ENCODE results near the gene WNT3A. TPM values are rescaled to one million over a fixed set of nuclear protein-coding genes. Genes with fewer than 3 reads are reported as not detected.

Gene WNT3A
- total and polyA plus RNA-seq, 2 experiments from 2014 or later, result 0.07 to 0.65 TPM

GRCh38 chr1:228081578-228082213, 74.9 kb downstream of the WNT3A start:
- Histone ChIP-seq H3K36me3 (ENCODE audit: insufficient read depth) (no peaks in the 10 kb centered on the region), H3K4me3 (peak overlapping the region; percentile 93), H4K20me1 (replicated peaks; ENCODE audit: insufficient read depth) (peaks cover 35% of the 10 kb centered on the region), H3K27ac (ENCODE audit: low read depth) (no peak overlapping the region), H3K27me3 (ENCODE audit: insufficient read depth) (peaks cover 51% of the 10 kb centered on the region), H2AFZ (0 out of 2 replicates have a peak overlapping the region, but pooled peaks have one; percentile 66), H3K9me2 (ENCODE audit: insufficient read depth) (no peaks in the 10 kb centered on the region), H3K4me1 (ENCODE audit: insufficient read depth) (peaks cover 28% of the 10 kb centered on the region), H3K4me2 (peak overlapping the region; percentile 90), H3F3A (replicated peaks; ENCODE audit: low read depth) (no peaks in the 10 kb centered on the region), H3K79me2 (replicated peaks; ENCODE audit: insufficient read depth) (peaks cover 39% of the 10 kb centered on the region)
- ATAC-seq (peak; percentile 56), DNase-seq (ENCODE audit: low spot score) (peak; percentile 60)
- no peak overlapping the region for H3K27ac Mint-ChIP-seq
- no peak for TF ChIP-seq NANOG (IDR thresholded peaks at IDR 0.05; ENCODE audit: borderline replicate concordance)
- TF ChIP-seq ZNF462 (CRISPR knock-in tag; IDR thresholded peaks at IDR 0.05), result no peak
- no peak for TF ChIP-seq CREB1 (CRISPR knock-in tag; IDR thresholded peaks at IDR 0.05; ENCODE audit: low read depth)
- no peak for TF ChIP-seq STAT1 (IDR thresholded peaks at IDR 0.05; ENCODE audit: unreplicated experiment)
- TF ChIP-seq ETS1 (IDR thresholded peaks at IDR 0.05), result no peak
- no peak for TF ChIP-seq CTCF (conservative IDR thresholded peaks at IDR 0.05; ENCODE audit: low read depth in 2 of 2)
- TF ChIP-seq EZH2 (IDR thresholded peaks at IDR 0.05; ENCODE audit: low read depth, unreplicated experiment), result no peak
- TF ChIP-seq, protein P1, sequence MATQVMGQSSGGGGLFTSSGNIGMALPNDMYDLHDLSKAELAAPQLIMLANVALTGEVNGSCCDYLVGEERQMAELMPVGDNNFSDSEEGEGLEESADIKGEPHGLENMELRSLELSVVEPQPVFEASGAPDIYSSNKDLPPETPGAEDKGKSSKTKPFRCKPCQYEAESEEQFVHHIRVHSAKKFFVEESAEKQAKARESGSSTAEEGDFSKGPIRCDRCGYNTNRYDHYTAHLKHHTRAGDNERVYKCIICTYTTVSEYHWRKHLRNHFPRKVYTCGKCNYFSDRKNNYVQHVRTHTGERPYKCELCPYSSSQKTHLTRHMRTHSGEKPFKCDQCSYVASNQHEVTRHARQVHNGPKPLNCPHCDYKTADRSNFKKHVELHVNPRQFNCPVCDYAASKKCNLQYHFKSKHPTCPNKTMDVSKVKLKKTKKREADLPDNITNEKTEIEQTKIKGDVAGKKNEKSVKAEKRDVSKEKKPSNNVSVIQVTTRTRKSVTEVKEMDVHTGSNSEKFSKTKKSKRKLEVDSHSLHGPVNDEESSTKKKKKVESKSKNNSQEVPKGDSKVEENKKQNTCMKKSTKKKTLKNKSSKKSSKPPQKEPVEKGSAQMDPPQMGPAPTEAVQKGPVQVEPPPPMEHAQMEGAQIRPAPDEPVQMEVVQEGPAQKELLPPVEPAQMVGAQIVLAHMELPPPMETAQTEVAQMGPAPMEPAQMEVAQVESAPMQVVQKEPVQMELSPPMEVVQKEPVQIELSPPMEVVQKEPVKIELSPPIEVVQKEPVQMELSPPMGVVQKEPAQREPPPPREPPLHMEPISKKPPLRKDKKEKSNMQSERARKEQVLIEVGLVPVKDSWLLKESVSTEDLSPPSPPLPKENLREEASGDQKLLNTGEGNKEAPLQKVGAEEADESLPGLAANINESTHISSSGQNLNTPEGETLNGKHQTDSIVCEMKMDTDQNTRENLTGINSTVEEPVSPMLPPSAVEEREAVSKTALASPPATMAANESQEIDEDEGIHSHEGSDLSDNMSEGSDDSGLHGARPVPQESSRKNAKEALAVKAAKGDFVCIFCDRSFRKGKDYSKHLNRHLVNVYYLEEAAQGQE (IDR thresholded peaks at IDR 0.05; ENCODE audit: unreplicated experiment), result no peak
- no peak for TF ChIP-seq JUNB (IDR thresholded peaks at IDR 0.05; ENCODE audit: unreplicated experiment)
- no peak for TF ChIP-seq ZNF331 (CRISPR knock-in tag; IDR thresholded peaks at IDR 0.05; ENCODE audit: low read depth)
- TF ChIP-seq EZH2phosphoT487 (IDR thresholded peaks at IDR 0.05; ENCODE audit: unreplicated experiment), result no peak
- no peak for TF ChIP-seq POLR2AphosphoS5 (IDR thresholded peaks at IDR 0.05; ENCODE audit: low read depth)
- TF ChIP-seq ZNF114 (CRISPR knock-in tag; IDR thresholded peaks at IDR 0.05), result no peak
- no peaks in the 10 kb centered on the region for H3K9me3 Mint-ChIP-seq
- H3K27me3 Mint-ChIP-seq (ENCODE audit: insufficient read depth, low read depth, poor library complexity), result peaks cover 41% of the 10 kb centered on the region
- peak overlapping the region; percentile 73 for H3K4me3 Mint-ChIP-seq
- H3K36me3 Mint-ChIP-seq (ENCODE audit: low read depth), result peaks cover 13% of the 10 kb centered on the region; the same call in 2 of the 3 replicates
- H3K4me1 Mint-ChIP-seq, result peaks cover 29% of the 10 kb centered on the region

Data from GM23338 (cell line).